HCT116 (cell line): ENCODE results near the gene ASAH2B.

Experiments used
- CTCF ChIP-seq, 3 experiments: fragments of 200-600 bp in 1 of 3; sonication (generic) in 1 of 3; IDR thresholded peaks in 2 of 3; conservative IDR thresholded peaks in 1 of 3; 2 replicates each; pipeline ENCODE4 v1.5.1; 2012 to 2017; ENCODE audit warnings: low read depth in 2 of 3, low read length in 2 of 3, antibody characterized with exemption in 1 of 3, borderline replicate concordance in 1 of 3, control low read depth in 1 of 3, mild to moderate bottlenecking in 1 of 3, mixed read lengths in 1 of 3, mixed run types in 1 of 3, moderate library complexity in 1 of 3; ENCODE audit not compliant: insufficient read depth in 1 of 3
- POLR2AphosphoS5 ChIP-seq: IDR thresholded peaks from 2 replicates; pipeline ENCODE4 v1.6.1; 2011; ENCODE audit warnings: mild to moderate bottlenecking, low read depth, low read length, moderate library complexity

GRCh38 chr10:50739618-50740292 is at the start of gene ASAH2B:
- TF ChIP-seq CTCF (IDR thresholded peaks at IDR 0.05 in 2 of 3, conservative IDR thresholded peaks at IDR 0.05 in 1 of 3; ENCODE audit: borderline replicate concordance in 1 of 3, insufficient read depth in 1 of 3, low read depth in 2 of 3, low read length in 2 of 3) = no peak
- TF ChIP-seq POLR2AphosphoS5 = peak; percentile 92
